ENCODE data around the gene TIMP2. TPM values are rescaled to one million over a fixed set of nuclear protein-coding genes. Genes with fewer than 3 reads are reported as not detected.

TIMP2 gene
- total and polyA plus RNA-seq, 2 of the 13 experiments (the other 11 are each of a cell fraction or from before 2014, with no cell fraction given) = 3.8 to 8.5 TPM

- TF ChIP-seq MXD3 (CRISPR knock-in tag; IDR thresholded peaks at IDR 0.05) = 0 out of 2 replicates have a peak, but pooled peaks have one; percentile 2
- TF ChIP-seq ZNF275 (CRISPR knock-in tag; IDR thresholded peaks at IDR 0.05; ENCODE audit: borderline replicate concordance) = no peak
- no peak for TF ChIP-seq ATF4 (CRISPR knock-in tag; IDR thresholded peaks at IDR 0.05)
- TF ChIP-seq ZSCAN29 (CRISPR knock-in tag; conservative IDR thresholded peaks at IDR 0.05) = no peak
- no peak for TF ChIP-seq AHDC1 (CRISPR knock-in tag; IDR thresholded peaks at IDR 0.05; ENCODE audit: borderline replicate concordance)
- TF ChIP-seq ZNF652 (CRISPR knock-in tag; IDR thresholded peaks at IDR 0.05; ENCODE audit: borderline replicate concordance, low read depth) = no peak
- no peak for TF ChIP-seq ZBTB34 (CRISPR knock-in tag; IDR thresholded peaks at IDR 0.05)
- TF ChIP-seq SRSF9 (IDR thresholded peaks at IDR 0.05; ENCODE audit: borderline replicate concordance, insufficient read depth, low read depth, low read length, poor library complexity, severe bottlenecking) = no peak
- no peak for TF ChIP-seq ZNF382 (CRISPR knock-in tag; IDR thresholded peaks at IDR 0.05; ENCODE audit: borderline replicate concordance)
- no peak for TF ChIP-seq ZNF230 (CRISPR knock-in tag; IDR thresholded peaks at IDR 0.05)
- no peak for TF ChIP-seq ZNF703 (CRISPR knock-in tag; IDR thresholded peaks at IDR 0.05; ENCODE audit: borderline replicate concordance)
- TF ChIP-seq THAP8 (CRISPR knock-in tag; IDR thresholded peaks at IDR 0.05; ENCODE audit: borderline replicate concordance) = no peak
- no peak for TF ChIP-seq TFAP4 (IDR thresholded peaks at IDR 0.05; ENCODE audit: borderline replicate concordance, low read depth)
- TF ChIP-seq ARNT (IDR thresholded peaks at IDR 0.05) = no peak
- TF ChIP-seq ZSCAN22 (CRISPR knock-in tag; IDR thresholded peaks at IDR 0.05) = no peak
- TF ChIP-seq ZNF766 (CRISPR knock-in tag; IDR thresholded peaks at IDR 0.05; ENCODE audit: borderline replicate concordance) = no peak
Measured at GRCh38 chr17:78947235-78948149, 22.3 kb upstream of the TIMP2 start (continued).
